Activated CD8-positive, alpha-beta T cell treated with anti-CD3 and anti-CD28 coated beads, Interleukin-2, amount 10 ng/mL, durations not matched to agents 7 days and 5 days (primary cell): ENCODE measurements around the gene UBA3. TPM values are rescaled to one million over a fixed set of nuclear protein-coding genes. Genes with fewer than 3 reads are reported as not detected.

ENCODE experiments used
- ATAC-seq: fragments of 150-1000 bp; cut with Tn5 transposase; one replicate; pipeline ENCODE4 v1.10.0; 2021; ENCODE audit warnings: moderate library complexity
- CTCF ChIA-PET: fragments of 350-600 bp; sonication (Branson Sonifier 250); formaldehyde crosslinking; loops from one replicate; lab custom pipeline; 2021; ENCODE audit warnings: antibody characterized with exemption; lab: Charles Lee
- POLR2A ChIA-PET: fragments of 350-600 bp; sonication (Branson Sonifier 250); formaldehyde crosslinking; loops from one replicate; lab custom pipeline; 2021; ENCODE audit warnings: antibody characterized with exemption; lab: Charles Lee
- DNase-seq: peaks from one replicate; pipeline ENCODE4 v3.0.0-alpha.2; 2020
- H3K27ac Mint-ChIP-seq: one replicate; pipeline ENCODE4 v1.8.0; 2021; ENCODE audit warnings: mild to moderate bottlenecking, mixed read lengths
- H3K27me3 Mint-ChIP-seq: one replicate; pipeline ENCODE4 v1.8.0; 2021; ENCODE audit warnings: low read depth, mixed read lengths
- H3K36me3 Mint-ChIP-seq: one replicate; pipeline ENCODE4 v1.8.0; 2021; ENCODE audit warnings: low read depth, mixed read lengths
- H3K4me1 Mint-ChIP-seq: one replicate; pipeline ENCODE4 v1.8.0; 2021; ENCODE audit warnings: low read depth, mixed read lengths
- H3K4me3 Mint-ChIP-seq: one replicate; pipeline ENCODE4 v1.8.0; 2021; ENCODE audit warnings: mild to moderate bottlenecking, mixed read lengths
- H3K9me3 Mint-ChIP-seq: one replicate; pipeline ENCODE4 v1.8.0; 2022; ENCODE audit warnings: mixed read lengths; ENCODE audit not compliant: insufficient read depth
- total RNA-seq, 2 experiments: library from RNA; stranded (reverse); gene quantifications; one replicate each; pipeline ENCODE4 v1.2.3, GENCODE V29; 2021

Gene UBA3
- total RNA-seq, 2 experiments from 2014 or later = 95.5 to 101 TPM

- ChIA-PET POLR2A (interaction anchor here (0.8 to 4.5 kb wide), 5 partner anchors 13 to 27 kb away, joined by 3 to 54 read pairs (median 16); partner anchors contain the start of genes ARL6IP5, TMF1 and UBA3), CTCF (interaction anchor here (0.8 to 2.9 kb wide), 7 partner anchors 13 to 55 kb away, joined by 3 to 23 read pairs (median 7); partner anchors contain the start of genes ARL6IP5 and TMF1)
- Mint-ChIP-seq H3K27me3 (no peaks in the 10 kb centered on the region), H3K4me3 (peak overlapping the region; percentile 55), H3K4me1 (peaks cover 50% of the 10 kb centered on the region), H3K36me3 (peaks cover 66% of the 10 kb centered on the region), H3K9me3 (no peaks in the 10 kb centered on the region), H3K27ac (peak overlapping the region; percentile 81)
- DNase-seq (peak; percentile 55), ATAC-seq (peak; percentile 82)
Measured at GRCh38 chr3:69065318-69065964, 14.7 kb downstream of the UBA3 start.

GRCh38 chr3:69063636-69064035 is 16.5 kb downstream of the UBA3 start:
- H3K27ac Mint-ChIP-seq = peak overlapping the region; percentile 81
- H3K4me1 Mint-ChIP-seq = peaks cover 60% of the 10 kb centered on the region
- ChIA-PET CTCF (interaction anchor here (0.8 to 2.9 kb wide), 9 partner anchors 11 to 136 kb away, joined by 3 to 23 read pairs (median 4); partner anchors contain the start of genes ARL6IP5 and TMF1), POLR2A (interaction anchor here (1.2 to 4.5 kb wide), 5 partner anchors 11 to 28 kb away, joined by 4 to 54 read pairs (median 16); partner anchors contain the start of genes ARL6IP5, TMF1 and UBA3)
- peak overlapping the region; percentile 55 for H3K4me3 Mint-ChIP-seq
- DNase-seq (no peak), ATAC-seq (no peak)
- H3K27me3 Mint-ChIP-seq = no peaks in the 10 kb centered on the region
- H3K36me3 Mint-ChIP-seq = peaks cover 73% of the 10 kb centered on the region
- peaks cover 4% of the 10 kb centered on the region for H3K9me3 Mint-ChIP-seq

DNA sequence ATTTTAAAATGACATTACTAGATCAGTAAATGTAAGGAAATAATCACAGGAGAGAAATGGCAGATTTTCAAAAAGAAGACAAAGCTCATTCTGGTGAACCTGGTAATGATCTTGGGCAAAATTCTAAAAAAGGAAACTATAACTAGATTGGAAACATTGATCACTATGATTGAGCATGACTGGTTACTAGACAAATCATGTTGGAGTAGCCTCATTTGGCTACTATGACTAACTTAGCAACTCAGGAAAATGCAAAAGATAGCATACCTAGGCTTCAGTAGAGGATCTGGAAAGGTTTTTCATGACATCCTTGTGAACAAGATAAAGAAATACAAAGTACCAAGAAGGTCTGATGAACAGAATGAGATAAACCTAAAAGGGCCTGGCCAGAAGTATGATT is 20.5 kb downstream of the UBA3 start:
- Mint-ChIP-seq H3K27me3 (no peaks in the 10 kb centered on the region), H3K4me1 (peaks cover 59% of the 10 kb centered on the region)

GRCh38 chr3:69058947-69059224 is 21.3 kb downstream of the UBA3 start:
- Mint-ChIP-seq H3K36me3 (peaks cover 72% of the 10 kb centered on the region), H3K9me3 (peaks cover 4% of the 10 kb centered on the region), H3K27ac (peak overlapping the region; percentile 90), H3K4me1 (peaks cover 50% of the 10 kb centered on the region), H3K4me3 (peak overlapping the region; percentile 41), H3K27me3 (no peaks in the 10 kb centered on the region)
- peak; percentile 18 for ATAC-seq
- POLR2A ChIA-PET = interaction anchor here (0.9 to 3.8 kb wide), 4 partner anchors 14 to 35 kb away, joined by 3 to 50 read pairs (median 6); partner anchors contain the start of genes ARL6IP5 and UBA3
- no peak for DNase-seq
- CTCF ChIA-PET = interaction anchor here (0.9 to 2.8 kb wide), 3 partner anchors 25 to 33 kb away, joined by 4 to 9 read pairs (median 4); no protein-coding TSS in a partner anchor

More for the DNA sequence above, 20.5 kb downstream of the UBA3 start:
- DNase-seq = no peak
- Mint-ChIP-seq H3K27ac (peak overlapping the region; percentile 90), H3K4me3 (no peak overlapping the region), H3K9me3 (peaks cover 4% of the 10 kb centered on the region), H3K36me3 (peaks cover 78% of the 10 kb centered on the region)
- ATAC-seq = no peak
- ChIA-PET POLR2A (interaction anchor here (3.8 kb wide), 1 partner anchor 23 kb away, joined by 50 read pairs; the partner anchor contains the start of genes ARL6IP5 and UBA3), CTCF (interaction anchor here (0.7 to 2.8 kb wide), 2 partner anchors 32 to 247 kb away, joined by 3 to 9 read pairs; no protein-coding TSS in a partner anchor)

DNA sequence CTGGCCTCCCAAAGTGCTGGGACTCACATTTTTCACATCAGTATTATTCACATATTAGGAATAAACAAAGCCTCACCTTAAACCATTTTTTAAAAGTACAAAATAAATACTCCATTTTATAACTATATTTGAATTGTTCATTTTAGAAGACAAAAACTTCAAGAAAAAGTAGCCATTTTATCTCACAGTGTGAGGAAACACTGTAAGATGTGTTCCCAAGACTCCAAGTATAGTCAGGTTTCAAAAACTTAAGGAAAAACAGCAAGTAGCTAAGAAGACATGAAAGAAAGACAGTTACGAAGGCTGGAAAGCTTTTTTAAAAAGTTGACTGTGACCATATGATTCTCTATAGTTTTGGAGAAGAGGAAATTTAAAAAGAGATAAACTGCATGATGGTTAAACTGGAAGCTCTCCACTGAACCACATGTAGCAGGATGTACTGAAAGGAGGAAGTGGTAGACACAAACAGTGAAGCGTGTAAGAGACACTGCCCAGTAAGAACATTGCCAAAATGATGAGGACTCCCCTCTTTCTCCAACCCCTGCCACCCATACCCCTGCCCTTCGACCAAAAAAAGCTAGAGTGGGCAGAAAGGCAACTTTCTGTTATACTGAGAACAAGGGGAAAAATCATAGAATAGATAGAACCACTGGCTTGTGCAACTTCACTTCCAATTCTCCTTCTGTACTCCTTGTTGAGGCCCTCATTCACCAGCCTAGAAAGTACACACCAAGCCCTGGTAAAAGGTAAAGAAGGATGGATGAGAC is 21.8 kb downstream of the UBA3 start:
- Mint-ChIP-seq H3K36me3 (peaks cover 71% of the 10 kb centered on the region), H3K27ac (peak overlapping the region; percentile 90), H3K9me3 (peaks cover 4% of the 10 kb centered on the region), H3K27me3 (no peaks in the 10 kb centered on the region), H3K4me3 (peak overlapping the region; percentile 41), H3K4me1 (peaks cover 47% of the 10 kb centered on the region)
- ChIA-PET CTCF (interaction anchor here (0.9 to 2.8 kb wide), 3 partner anchors 26 to 34 kb away, joined by 4 to 9 read pairs (median 4); no protein-coding TSS in a partner anchor), POLR2A (interaction anchor here (0.9 to 3.8 kb wide), 4 partner anchors 14 to 35 kb away, joined by 3 to 50 read pairs (median 6); partner anchors contain the start of genes ARL6IP5 and UBA3)
- peak; percentile 99 for ATAC-seq
- peak; percentile 49 for DNase-seq

GRCh38 chr3:69052472-69052898 is 27.7 kb downstream of the UBA3 start:
- H3K4me3 Mint-ChIP-seq = peak overlapping the region; percentile 90
- peaks cover 53% of the 10 kb centered on the region for H3K4me1 Mint-ChIP-seq

GRCh38 chr3:69051756-69052471 is 28.3 kb downstream of the UBA3 start, which contains the start of gene TMF1:
TSS of gene TMF1 (minus strand) at chr3:69052333. CDS start at chr3:69052086, 247 bp downstream.
- DNase-seq (peak; percentile 99), ATAC-seq (peak; percentile 92)
- ChIA-PET CTCF (interaction anchor here (0.8 to 4.0 kb wide), 8 partner anchors 8 to 50 kb away, joined by 3 to 23 read pairs (median 6); partner anchors contain the start of gene ARL6IP5), POLR2A (interaction anchor here (0.8 to 4.4 kb wide), 12 partner anchors 10 to 50 kb away, joined by 3 to 83 read pairs (median 5); partner anchors contain the start of genes ARL6IP5 and UBA3)
- Mint-ChIP-seq H3K4me1 (peaks cover 51% of the 10 kb centered on the region), H3K9me3 (no peaks in the 10 kb centered on the region), H3K27me3 (no peaks in the 10 kb centered on the region), H3K36me3 (peaks cover 51% of the 10 kb centered on the region), H3K4me3 (peak within 1 kb of the TSS; percentile 90), H3K27ac (peak within 1 kb of the TSS; percentile 91)

More at GRCh38 chr3:69052472-69052898, 27.7 kb downstream of the UBA3 start:
- DNase-seq (no peak), ATAC-seq (peak; percentile 32)
- peaks cover 53% of the 10 kb centered on the region for H3K36me3 Mint-ChIP-seq
- ChIA-PET CTCF (interaction anchor here (0.8 to 4.0 kb wide), 9 partner anchors 9 to 109 kb away, joined by 3 to 23 read pairs (median 6); no protein-coding TSS in a partner anchor), POLR2A (interaction anchor here (0.8 to 4.4 kb wide), 12 partner anchors 9 to 50 kb away, joined by 3 to 83 read pairs (median 5); partner anchors contain the start of genes ARL6IP5 and UBA3)
- H3K27ac Mint-ChIP-seq = peak overlapping the region; percentile 91
- no peaks in the 10 kb centered on the region for H3K27me3 Mint-ChIP-seq
- no peaks in the 10 kb centered on the region for H3K9me3 Mint-ChIP-seq

- ChIA-PET POLR2A (interaction anchor here (1.3 to 1.6 kb wide), 2 partner anchors 31 to 41 kb away, joined by 3 read pairs; partner anchors contain the start of gene UBA3), CTCF (no interaction called here)
- peak overlapping the region; percentile 90 for H3K4me3 Mint-ChIP-seq
- no peak overlapping the region for H3K27ac Mint-ChIP-seq
- no peaks in the 10 kb centered on the region for H3K9me3 Mint-ChIP-seq
- peaks cover 54% of the 10 kb centered on the region for H3K36me3 Mint-ChIP-seq
- peaks cover 52% of the 10 kb centered on the region for H3K4me1 Mint-ChIP-seq
- DNase-seq (no peak), ATAC-seq (no peak)
- no peaks in the 10 kb centered on the region for H3K27me3 Mint-ChIP-seq
Measured at GRCh38 chr3:69048990-69049389, 31.2 kb downstream of the UBA3 start.

GRCh38 chr3:69044608-69045007 is 35.6 kb downstream of the UBA3 start:
- no peak for DNase-seq
- no peaks in the 10 kb centered on the region for H3K27me3 Mint-ChIP-seq
- ATAC-seq = no peak
- peaks cover 48% of the 10 kb centered on the region for H3K36me3 Mint-ChIP-seq
- peaks cover 28% of the 10 kb centered on the region for H3K4me1 Mint-ChIP-seq
- H3K4me3 Mint-ChIP-seq = no peak overlapping the region
- H3K27ac Mint-ChIP-seq = no peak overlapping the region
- ChIA-PET CTCF (interaction anchor here (0.8 to 1.9 kb wide), 4 partner anchors 8 to 77 kb away, joined by 3 to 5 read pairs (median 4); partner anchors contain the start of genes EOGT and TMF1), POLR2A (no interaction called here)
- H3K9me3 Mint-ChIP-seq = no peaks in the 10 kb centered on the region

DNA sequence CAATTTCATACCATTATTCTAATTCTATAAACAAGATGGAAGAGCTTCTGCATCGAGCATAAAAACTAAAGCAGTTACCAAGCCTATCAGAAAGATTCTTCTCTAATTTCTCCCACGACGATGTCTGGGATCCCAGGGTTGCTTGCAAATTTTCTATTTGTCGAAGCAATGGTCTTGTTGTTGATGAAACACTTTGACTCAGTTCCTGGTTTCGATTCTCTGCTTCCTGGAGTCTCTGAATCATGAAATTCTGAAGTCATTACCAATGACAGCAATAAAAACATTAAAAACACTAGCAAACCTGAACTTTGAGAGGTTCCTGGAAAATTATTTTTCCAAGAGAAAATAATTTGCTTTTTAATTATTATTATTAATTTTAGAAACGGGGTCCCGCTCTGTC is 46.7 kb downstream of the UBA3 start:
- ChIA-PET CTCF (interaction anchor here (1.0 to 1.1 kb wide), 2 partner anchors 11 to 13 kb away, joined by 3 read pairs; no protein-coding TSS in a partner anchor), POLR2A (no interaction called here)
- Mint-ChIP-seq H3K4me1 (peaks cover 2% of the 10 kb centered on the region), H3K4me3 (no peak overlapping the region), H3K27ac (no peak overlapping the region), H3K36me3 (peaks cover 64% of the 10 kb centered on the region), H3K27me3 (no peaks in the 10 kb centered on the region), H3K9me3 (no peaks in the 10 kb centered on the region)
- DNase-seq (no peak), ATAC-seq (no peak)
